ENCODE measurements around the gene PAX6. TPM values are rescaled to one million over a fixed set of nuclear protein-coding genes. Genes with fewer than 3 reads are reported as not detected.

PAX6 gene
- total RNA-seq = 0.10 TPM

DNA sequence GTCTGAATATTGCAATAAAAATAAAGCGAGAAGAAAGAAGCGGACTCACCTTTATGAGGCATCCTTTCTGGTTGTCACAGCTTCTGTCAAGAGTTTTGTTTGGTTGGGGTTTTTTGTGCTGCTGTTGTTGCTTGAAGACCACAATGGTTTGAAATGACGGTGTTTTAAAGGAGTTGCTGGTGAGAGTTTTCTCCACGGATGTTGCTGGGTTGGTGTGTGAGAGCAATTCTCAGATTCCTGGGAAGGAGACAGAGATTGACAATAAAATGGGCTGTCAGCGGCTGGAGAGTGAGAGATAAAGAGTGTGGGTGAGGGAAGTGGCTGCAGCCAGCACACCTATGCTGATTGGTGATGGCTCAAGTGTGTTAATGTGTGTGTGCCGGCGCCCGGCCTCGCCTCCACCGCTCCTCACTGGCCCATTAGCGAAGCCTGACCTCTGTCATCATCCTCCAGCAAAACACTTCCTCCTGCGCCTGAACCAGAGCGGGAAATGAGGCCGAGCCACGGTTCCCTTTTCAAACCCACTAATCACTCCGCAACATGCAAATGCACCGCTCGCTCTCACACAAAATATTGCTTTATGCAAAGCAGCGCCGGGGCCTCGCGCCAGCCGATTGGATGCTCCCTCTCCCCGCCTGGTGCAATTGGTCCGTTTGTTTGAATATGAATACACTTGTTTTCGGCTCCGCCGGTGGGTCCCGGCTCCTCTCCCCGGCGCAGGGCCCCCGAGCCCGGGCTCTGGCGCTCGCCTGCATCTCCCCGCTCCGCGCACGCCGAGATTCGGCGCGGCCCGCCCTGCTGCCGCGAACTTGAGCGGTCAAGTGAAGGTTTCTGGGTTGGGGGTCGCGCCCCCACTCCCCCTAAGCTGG lies at the start of gene PAX6:
Gene PAX6, minus strand, starts transcription at position 544 of the 869 bp plus-strand sequence. CDS start 4,911 bp downstream, outside the sequence.
- DNase-seq = peak; percentile 18

GRCh38 chr11:31860391-31860790 lies 49.3 kb upstream of the PAX6 start:
- no peak for DNase-seq

GRCh38 chr11:31856248-31856647 lies 45.1 kb upstream of the PAX6 start:
- no peak for DNase-seq

DNA sequence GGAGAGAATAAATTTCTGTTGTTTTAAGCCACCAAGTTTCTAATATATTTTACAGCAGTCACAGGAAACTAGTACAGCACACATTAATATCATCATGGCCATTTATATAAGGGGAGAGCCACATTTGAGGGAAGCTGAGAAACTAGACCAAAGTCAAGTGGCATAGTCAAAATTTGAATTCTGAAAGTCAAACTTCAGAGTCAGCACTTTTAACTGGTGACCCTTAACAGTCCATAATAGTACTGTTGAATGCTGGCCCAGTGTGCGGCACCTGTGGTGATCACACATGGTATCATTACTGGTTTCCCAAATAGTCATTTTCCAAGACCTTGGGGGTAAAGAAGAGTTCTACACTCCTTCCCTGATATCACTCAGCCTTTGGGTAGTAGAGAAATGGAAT lies 44.3 kb upstream of the PAX6 start:
- no peak for DNase-seq

- no peak for DNase-seq
Observed at GRCh38 chr11:31850365-31850764, 39.2 kb upstream of the PAX6 start.

- no peak for DNase-seq
Observed at GRCh38 chr11:31847761-31848160, 36.6 kb upstream of the PAX6 start.

GRCh38 chr11:31845331-31845730 lies 34.2 kb upstream of the PAX6 start:
- DNase-seq = no peak

GRCh38 chr11:31844351-31844750 lies 33.2 kb upstream of the PAX6 start:
- DNase-seq = no peak

DNA sequence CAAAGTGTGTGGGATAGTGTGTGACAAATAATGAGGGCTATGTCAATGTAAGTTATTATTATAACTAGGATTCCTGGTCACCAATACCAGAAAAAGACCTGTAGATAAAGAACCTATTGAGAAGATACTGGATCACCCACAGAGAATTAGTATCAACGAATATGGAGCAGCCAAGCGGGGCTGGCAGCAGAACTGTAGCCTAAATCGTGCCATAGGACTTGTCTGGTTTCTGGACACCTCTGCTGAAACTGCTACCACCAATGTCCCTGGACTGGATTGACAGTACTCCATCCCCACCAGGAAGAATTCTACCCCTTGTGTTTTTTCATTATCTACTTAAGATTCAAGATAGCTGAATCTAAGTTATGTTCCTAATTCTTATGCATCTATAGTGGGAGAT lies 30.3 kb upstream of the PAX6 start:
- DNase-seq = no peak

DNA sequence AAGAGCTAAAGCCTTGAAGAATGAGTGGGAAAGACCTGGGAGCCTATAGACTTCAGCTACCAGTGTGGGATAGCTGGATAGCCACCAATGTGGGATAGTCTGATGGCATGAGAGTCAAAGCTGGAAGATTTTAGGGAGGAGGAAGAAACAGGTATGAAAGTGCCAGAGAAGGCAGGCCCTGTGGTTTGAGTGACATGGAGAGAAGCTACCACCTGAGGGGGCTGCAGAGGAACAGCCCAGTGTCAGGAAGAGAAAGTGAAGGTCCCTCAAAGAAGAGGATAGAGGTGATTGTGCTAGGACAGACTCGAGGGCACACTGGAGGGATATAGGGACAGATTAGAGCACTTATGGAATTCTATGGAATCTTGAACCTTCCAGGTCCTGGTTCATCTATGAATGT lies 23.1 kb upstream of the PAX6 start:
- no peak for DNase-seq

DNA sequence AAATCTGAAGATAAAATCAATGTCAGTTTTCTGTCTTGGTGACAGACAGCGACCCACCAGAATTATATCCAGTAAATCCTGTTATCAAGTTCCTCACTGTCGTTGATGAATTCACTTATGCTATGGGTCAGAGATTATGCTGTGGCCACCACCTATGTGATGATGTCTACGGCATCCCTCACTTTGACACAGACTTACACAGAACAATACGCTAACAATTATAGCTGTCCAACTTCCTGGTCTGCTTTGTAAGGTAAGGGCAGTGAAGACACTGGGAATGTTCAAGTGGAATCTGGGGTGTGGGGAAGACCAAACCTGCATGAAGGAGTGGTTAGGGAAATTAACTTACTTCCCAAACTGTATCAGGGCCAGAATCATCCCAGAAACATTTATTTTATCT lies 19.3 kb upstream of the PAX6 start:
- DNase-seq = no peak

GRCh38 chr11:31828217-31828616 lies 17.1 kb upstream of the PAX6 start:
- DNase-seq = no peak

DNA sequence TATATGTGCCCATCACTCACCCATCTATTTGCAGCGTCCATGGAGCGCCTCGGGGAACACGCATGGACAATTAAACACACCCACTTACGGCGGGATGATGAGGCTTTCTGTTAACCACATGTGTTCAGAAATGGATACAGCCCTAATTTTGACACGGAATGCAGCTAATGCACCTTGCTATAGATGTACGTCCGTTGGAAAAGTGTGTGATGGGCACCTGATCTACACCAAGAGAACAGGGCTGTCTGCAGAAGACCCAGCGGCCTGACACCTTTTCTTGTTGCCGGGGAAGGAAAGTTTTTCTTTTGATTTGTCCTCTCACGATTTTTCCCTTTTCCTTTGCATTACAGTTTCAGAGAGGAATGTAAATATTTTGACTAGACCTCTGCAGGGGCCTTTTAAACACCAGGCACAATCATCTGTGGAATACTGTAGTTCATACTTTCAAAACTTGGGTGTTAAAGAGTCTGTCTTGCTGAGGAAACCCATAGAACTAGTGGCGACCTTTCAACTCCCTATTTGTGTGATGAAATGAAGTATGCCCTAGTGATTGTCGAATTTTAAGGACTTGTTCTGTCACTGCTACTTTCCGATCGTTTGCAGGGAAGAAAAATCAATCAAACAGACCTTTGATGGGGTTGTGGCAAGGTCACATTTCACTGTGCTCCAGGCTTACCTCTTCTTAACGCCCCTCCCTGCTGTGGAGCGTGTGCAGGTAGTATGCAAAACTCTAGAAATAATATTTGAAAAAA lies 16.5 kb upstream of the PAX6 start:
- no peak for DNase-seq

- DNase-seq = no peak
Observed at GRCh38 chr11:31826536-31827438, 15.7 kb upstream of the PAX6 start.

DNA sequence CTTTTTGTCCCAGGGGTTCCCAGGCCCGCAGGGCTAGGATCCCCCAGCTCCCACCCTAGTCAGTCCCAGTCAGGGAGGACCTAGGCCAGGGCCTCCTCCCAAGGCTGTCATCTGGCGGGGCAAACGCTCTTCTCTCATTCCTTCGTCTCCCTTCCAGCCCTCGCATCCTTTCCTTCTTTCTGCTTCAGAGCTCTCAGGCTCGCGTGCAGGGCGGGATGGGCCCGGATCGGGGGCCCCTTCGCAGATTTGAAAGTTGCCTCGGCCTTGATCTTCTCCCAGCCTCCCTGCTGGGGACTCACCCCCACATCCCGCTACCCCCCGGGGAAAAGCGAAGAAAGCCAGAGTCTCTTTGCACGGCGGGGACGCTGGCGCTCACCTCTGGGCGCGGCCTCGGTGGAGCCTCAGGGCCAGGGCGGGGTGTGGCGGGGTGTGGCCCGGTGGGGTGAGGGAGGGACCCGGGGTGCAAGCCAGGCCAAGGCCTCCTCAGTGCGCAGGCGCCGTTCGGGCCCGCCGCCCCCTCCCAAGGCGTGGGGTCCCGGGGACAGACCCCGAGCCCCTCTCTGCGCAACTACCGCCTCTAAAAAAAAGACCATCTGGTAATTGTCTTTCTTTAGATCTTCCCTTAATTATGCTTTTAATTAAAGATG lies 14.8 kb upstream of the PAX6 start:
- DNase-seq = no peak

DNA sequence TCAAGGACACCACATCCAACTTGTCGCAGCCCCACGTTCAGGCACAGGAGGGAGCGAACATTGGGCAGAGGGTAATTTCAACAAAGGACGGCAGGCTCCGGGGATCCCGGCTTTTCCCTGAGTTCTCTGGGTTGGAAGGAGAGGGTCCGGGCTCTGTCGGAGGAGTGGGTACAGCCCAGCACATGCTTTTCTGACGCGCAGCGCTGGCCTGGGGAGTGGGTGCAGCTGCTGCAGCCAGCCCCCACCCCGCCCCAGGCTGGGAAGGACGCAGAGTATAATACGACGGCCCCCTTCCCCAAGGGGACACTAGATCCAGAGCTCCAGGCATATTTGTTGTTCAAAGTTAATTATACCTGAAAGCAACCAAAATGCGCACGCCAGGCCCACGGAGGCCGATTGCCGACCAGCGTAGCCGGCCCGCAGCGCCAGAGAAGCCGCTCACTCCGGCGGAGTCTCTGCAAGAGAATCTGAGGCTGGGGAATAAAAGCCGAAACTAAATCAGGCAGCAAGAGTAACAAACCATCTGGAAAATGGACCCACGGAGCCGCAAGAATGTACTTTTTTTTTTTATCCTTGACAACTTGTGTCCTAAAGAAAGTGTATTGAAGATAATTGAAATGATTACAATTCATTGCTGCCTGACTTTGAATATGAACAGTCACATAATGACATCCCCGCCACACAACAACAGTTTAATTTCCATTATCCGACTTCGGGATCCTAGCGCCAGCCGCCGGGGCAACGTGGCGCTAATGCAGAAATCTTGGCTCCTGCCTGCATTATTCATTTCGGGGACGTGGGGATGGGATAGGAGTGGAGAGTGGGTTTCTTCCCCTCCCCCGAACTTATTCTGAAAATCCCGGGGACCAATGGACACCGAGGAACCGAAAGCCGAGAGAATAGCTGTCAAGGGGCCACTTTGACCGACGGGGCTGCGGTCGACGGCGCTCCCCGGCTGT lies 14.0 kb upstream of the PAX6 start:
- no peak for DNase-seq

DNA sequence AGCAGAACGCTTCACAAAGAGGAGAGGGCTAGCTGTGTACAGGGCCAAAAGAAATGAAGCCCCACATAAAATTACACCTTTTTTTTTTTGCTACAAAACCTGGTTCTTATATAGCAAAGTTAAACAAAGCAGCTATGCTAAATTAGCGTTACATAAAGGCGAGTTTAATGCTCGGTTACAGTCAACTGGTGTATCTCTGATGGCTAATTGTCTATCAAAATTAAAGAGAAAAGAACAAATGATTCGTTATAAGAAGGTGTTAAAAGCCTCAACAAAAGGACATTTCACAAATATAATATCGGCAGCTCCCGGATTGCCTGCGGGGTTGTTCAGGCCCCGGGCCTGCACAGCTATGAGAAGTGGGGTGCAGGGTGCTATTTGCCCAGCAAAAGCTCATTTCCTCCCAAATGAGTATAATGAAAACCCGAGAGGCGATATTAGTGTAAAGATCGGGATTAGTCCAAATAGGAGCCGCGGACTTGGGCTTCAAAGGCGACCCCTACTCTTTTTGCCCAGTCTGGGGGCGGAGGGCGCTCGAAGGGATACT lies 13.3 kb upstream of the PAX6 start:
- no peak for DNase-seq

- no peak for DNase-seq
Observed at GRCh38 chr11:31823644-31824331, 12.7 kb upstream of the PAX6 start.

GRCh38 chr11:31822927-31823643 lies 12.0 kb upstream of the PAX6 start:
- no peak for DNase-seq
